ENCODE data around the gene SFTPA2. TPM values are rescaled to one million over a fixed set of nuclear protein-coding genes. Genes with fewer than 3 reads are reported as not detected.

Gene SFTPA2
- under 1 TPM in 1 of 3 donors, not detected in 2; 0.98 TPM for total RNA-seq

- no peak within 1 kb of the TSS for H3K27ac ChIP-seq
- H3K4me1 ChIP-seq, result no peaks in the 10 kb centered on the region
- H3K4me3 ChIP-seq, result no peak within 1 kb of the TSS
- peaks cover 0 to 5% of the 10 kb centered on the region in 2 donors for H3K27me3 ChIP-seq
- DNase-seq (ENCODE audit: low spot score in 2 of 2), result no peak
- H3K36me3 ChIP-seq, result no peaks in the 10 kb centered on the region
- intact Hi-C loops (cut with DNase I; ENCODE audit: low total_unique reads), result no loop called here
- TF ChIP-seq POLR2A (IDR thresholded peaks at IDR 0.05) (no peak), CTCF (IDR thresholded peaks at IDR 0.05) (no peak), POLR2AphosphoS5 (IDR thresholded peaks at IDR 0.05) (no peak)
- H3K9me3 ChIP-seq, result no peaks in the 10 kb centered on the region
These were observed at the start of gene SFTPA2 for GRCh38 chr10:79560160-79560709. TSS of gene SFTPA2 (minus strand) at chr10:79560407. CDS start at chr10:79559483, 924 bp downstream.

- H3K27ac ChIP-seq, result no peak overlapping the region
- no peak for DNase-seq (ENCODE audit: low spot score in 2 of 2)
- TF ChIP-seq CTCF (IDR thresholded peaks at IDR 0.05) (peak in 1 of 3 donors; percentile 32), POLR2A (IDR thresholded peaks at IDR 0.05) (no peak)
- H3K9me3 ChIP-seq, result no peaks in the 10 kb centered on the region
- no peaks in the 10 kb centered on the region for H3K36me3 ChIP-seq
- no peaks in the 10 kb centered on the region for H3K4me1 ChIP-seq
- H3K27me3 ChIP-seq, result no peaks in the 10 kb centered on the region
- H3K4me3 ChIP-seq, result no peak overlapping the region
- intact Hi-C loops (cut with DNase I; ENCODE audit: low total_unique reads), result loop anchor here (5.0 kb wide), 1 partner anchor 1406 kb away; no protein-coding TSS in a partner anchor
These were observed 48.5 kb upstream of the SFTPA2 start for GRCh38 chr10:79608505-79609375.

- Histone ChIP-seq H3K27me3 (no peaks in the 10 kb centered on the region), H3K4me3 (no peak overlapping the region), H3K9me3 (peaks cover 0 to 8% of the 10 kb centered on the region in 2 donors), H3K36me3 (no peaks in the 10 kb centered on the region), H3K27ac (no peak overlapping the region), H3K4me1 (no peaks in the 10 kb centered on the region)
- TF ChIP-seq POLR2A (IDR thresholded peaks at IDR 0.05), result no peak
- no peak for TF ChIP-seq CTCF (IDR thresholded peaks at IDR 0.05)
- TF ChIP-seq POLR2AphosphoS5 (IDR thresholded peaks at IDR 0.05), result no peak
- intact Hi-C loops (cut with DNase I; ENCODE audit: low total_unique reads), result loop anchor here (5.0 kb wide), 1 partner anchor 1403 kb away; no protein-coding TSS in a partner anchor
- DNase-seq (ENCODE audit: low spot score in 2 of 2), result no peak
These were observed 45.1 kb upstream of the SFTPA2 start for GRCh38 chr10:79605308-79605707.

GRCh38 chr10:79604294-79604693, 44.1 kb upstream of the SFTPA2 start:
- Histone ChIP-seq H3K9me3 (peaks cover 0 to 8% of the 10 kb centered on the region in 2 donors), H3K36me3 (no peaks in the 10 kb centered on the region), H3K4me1 (no peaks in the 10 kb centered on the region), H3K27me3 (no peaks in the 10 kb centered on the region), H3K4me3 (no peak overlapping the region), H3K27ac (no peak overlapping the region)
- TF ChIP-seq POLR2AphosphoS5 (IDR thresholded peaks at IDR 0.05) (no peak), CTCF (IDR thresholded peaks at IDR 0.05) (no peak), POLR2A (IDR thresholded peaks at IDR 0.05) (no peak)
- DNase-seq (ENCODE audit: low spot score in 2 of 2), result no peak
- intact Hi-C loops (cut with DNase I; ENCODE audit: low total_unique reads), result no loop called here

- no peaks in the 10 kb centered on the region for H3K36me3 ChIP-seq
- H3K4me3 ChIP-seq, result no peak overlapping the region
- H3K4me1 ChIP-seq, result no peaks in the 10 kb centered on the region
- DNase-seq (ENCODE audit: low spot score in 2 of 2), result no peak
- TF ChIP-seq POLR2A (IDR thresholded peaks at IDR 0.05) (no peak), CTCF (IDR thresholded peaks at IDR 0.05) (no peak), POLR2AphosphoS5 (IDR thresholded peaks at IDR 0.05) (no peak)
- no peaks in the 10 kb centered on the region for H3K27me3 ChIP-seq
- H3K9me3 ChIP-seq, result peaks cover 0 to 16% of the 10 kb centered on the region in 2 donors
- H3K27ac ChIP-seq, result no peak overlapping the region
- intact Hi-C loops (cut with DNase I; ENCODE audit: low total_unique reads), result no loop called here
These were observed 42.7 kb upstream of the SFTPA2 start for GRCh38 chr10:79602953-79603352.
